GM19099 (cell line): Measurements from ENCODE around the gene OLFML1.

Experiments used
- POLR2A ChIP-seq: IDR thresholded peaks from 3 replicates; pipeline ENCODE4 v1.6.1; 2011; ENCODE audit warnings: low read depth; ENCODE audit not compliant: insufficient read length; ENCODE audit errors: extremely low read depth

The OLFML1 gene

GRCh38 chr11:7532405-7533145 lies 47.3 kb downstream of the OLFML1 start:
- no peak for TF ChIP-seq POLR2A

GRCh38 chr11:7533199-7534041 lies 48.1 kb downstream of the OLFML1 start:
- TF ChIP-seq POLR2A, result no peak

- TF ChIP-seq POLR2A, result no peak
Measured at GRCh38 chr11:7534042-7534378, 48.7 kb downstream of the OLFML1 start.

- no peak for TF ChIP-seq POLR2A
Measured at GRCh38 chr11:7536100-7536499, 50.8 kb downstream of the OLFML1 start.

DNA sequence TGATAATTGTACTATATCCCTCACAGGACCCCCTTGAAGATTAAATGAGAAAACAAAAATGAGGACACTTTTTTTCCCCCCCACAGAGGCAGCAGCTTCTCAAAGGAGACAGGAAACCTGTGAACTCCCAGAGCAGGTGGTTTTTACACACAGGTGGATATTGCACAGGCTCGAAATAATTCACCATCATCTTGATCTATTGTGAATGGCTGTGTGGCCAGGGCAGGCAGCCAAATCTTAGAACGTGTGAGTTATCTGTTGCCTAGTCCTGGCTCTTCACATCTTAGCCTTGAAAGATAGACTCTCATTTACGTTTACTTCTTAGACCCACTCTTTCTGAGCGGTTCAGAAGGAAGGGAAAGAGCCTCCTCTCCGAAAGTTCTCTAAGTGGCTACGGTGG lies 52.0 kb downstream of the OLFML1 start:
- TF ChIP-seq POLR2A, result no peak

- no peak for TF ChIP-seq POLR2A
Measured at GRCh38 chr11:7538031-7538430, 52.7 kb downstream of the OLFML1 start.

DNA sequence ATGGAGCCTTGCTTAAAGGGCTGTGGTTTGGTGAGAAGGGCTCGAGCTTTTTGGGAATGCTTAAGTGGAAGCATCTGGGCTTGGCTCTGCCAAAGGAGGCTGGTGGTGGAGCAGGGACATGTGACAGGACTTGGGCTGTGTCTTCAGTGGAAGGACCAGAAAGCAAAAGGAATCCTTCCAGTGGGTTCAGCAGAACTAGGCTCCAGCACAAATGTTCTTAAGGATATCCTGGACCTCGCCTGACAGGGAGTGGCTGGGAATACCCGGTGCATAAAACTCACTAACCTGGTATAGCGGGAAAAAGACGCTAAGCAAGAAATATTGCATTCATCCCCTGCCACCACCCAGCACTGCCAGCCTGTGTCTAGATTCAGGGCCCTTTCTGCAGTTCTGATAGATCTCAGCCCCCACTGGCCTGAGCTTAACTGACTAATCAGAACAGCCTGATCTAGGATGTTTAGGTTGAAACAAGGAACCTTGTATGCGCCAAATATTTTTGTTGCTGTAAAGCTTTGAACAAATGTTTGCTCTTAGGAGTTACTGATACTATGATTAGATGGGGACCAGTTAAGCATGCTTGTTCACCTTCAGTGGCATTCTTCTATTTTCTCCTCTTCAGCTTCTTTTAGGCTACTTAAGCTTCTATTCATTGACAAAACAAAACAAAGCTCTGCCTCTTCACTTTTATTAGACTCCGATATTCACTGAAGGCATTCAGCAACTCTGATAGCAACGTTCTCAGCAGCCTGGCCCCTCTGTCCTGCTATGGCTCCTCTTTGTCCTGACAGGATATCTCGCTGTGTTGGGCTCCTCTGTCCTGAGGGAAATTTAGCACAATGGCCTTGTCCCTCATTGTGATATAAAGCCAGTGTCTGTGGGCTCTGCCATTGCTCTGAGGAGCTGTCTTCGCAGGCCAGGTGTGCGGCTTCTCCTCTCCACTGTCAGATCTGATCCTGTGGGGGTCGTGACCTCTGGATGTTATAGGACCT lies 53.5 kb downstream of the OLFML1 start:
- TF ChIP-seq POLR2A, result no peak

- no peak for TF ChIP-seq POLR2A
Measured at GRCh38 chr11:7540830-7541555, 55.7 kb downstream of the OLFML1 start.

- TF ChIP-seq POLR2A, result no peak
Measured at GRCh38 chr11:7543302-7543701, 58.0 kb downstream of the OLFML1 start.

- TF ChIP-seq POLR2A, result no peak
Measured at GRCh38 chr11:7544021-7544420, 58.7 kb downstream of the OLFML1 start.

DNA sequence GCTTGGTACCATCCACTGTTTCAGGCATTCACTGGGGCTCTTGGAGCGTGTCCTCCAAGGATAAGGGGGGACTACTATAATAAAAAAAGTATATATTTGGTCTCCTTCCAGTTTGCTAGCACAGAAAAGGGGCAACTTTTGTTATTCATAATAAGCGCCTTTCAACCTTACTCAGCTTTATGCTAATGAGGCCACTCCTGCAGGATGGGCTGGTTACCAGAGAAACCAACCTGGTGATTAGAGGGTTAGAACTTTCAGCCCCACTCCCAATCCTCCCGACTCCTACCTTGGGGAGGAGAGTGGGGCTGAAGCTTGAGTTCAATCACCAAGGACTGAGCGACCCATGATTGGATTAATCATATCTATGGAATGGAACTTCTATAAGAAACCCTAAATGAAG lies 60.3 kb downstream of the OLFML1 start:
- TF ChIP-seq POLR2A, result no peak

DNA sequence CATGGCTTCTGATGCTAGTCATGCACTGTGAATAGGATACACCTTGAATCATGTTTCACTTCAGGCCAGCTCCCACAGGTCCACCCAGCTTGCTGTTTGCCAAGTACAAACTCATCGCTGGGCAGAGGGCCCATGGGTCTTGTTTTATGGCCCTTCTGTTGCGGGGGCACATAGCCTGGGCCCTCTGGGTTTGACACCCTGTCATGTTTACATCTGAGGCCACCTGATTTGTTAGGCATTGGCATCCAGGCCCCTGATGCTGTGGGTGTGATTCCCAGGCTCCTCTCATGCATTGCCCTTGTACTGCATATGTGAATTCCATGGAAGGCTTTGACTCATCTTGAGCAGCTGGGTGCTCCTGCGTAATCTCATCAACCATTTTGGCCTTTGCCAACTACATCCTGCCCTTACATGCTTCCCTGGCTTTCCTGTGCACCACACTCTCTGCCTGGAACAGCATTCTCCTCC lies 61.1 kb downstream of the OLFML1 start:
- TF ChIP-seq POLR2A, result no peak

GRCh38 chr11:7547687-7548086 lies 62.4 kb downstream of the OLFML1 start:
- TF ChIP-seq POLR2A, result no peak

DNA sequence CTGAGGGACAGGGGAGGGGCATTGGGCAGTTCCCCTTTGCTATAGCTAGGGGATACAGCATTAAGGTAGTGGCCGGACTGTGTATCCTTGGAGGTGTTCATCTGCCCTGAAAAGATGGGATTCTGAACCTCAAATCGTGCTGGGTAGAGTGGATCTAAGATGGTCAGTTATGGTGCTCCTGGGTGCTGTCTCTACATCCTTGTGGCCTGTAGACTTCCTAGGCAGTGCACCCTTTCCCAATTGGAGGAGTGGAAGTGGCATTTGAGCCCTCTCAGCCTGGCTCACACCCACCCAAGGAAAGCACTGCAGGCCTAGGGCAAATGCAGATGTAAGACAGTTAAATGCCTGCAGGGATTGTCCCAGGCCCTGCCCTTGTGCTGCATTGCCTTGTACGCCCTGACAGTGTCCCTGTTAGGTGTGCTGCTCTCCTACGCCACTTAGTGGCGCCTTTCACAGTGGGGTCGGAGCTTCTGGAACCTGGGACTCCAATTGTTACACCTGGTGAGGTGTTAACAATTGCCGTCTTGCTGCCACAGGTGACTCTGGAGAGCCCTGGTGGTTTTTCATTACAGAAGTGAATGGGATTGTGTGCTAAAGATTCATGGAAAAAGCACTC lies 63.5 kb downstream of the OLFML1 start:
- TF ChIP-seq POLR2A, result no peak
